Dermis microvascular lymphatic vessel endothelial cell (primary cell): ENCODE results near the gene RUBCNL. TPM values are rescaled to one million over a fixed set of nuclear protein-coding genes. Genes with fewer than 3 reads are reported as not detected.
A peak's percentile ranks its signal among the peaks of the same experiment; 100 is the strongest.
"Not testable (repeated sequence)": the region's sequence is repeated elsewhere in the genome, so short reads cannot be mapped to it uniquely, and the experiment has no call there.

ENCODE experiments used
- DNase-seq, 2 donors: peaks; one replicate each; pipeline versions ENCODE4 v3.0.0 to v3.0.0-alpha.2; 2010; ENCODE audit warnings: low read depth in 2 of 2
- total RNA-seq: library from RNA; depleted of rRNA; stranded (reverse); fragments of >200 nt; gene quantifications from 2 replicates; pipeline ENCODE4 v1.2.1, GENCODE V29; 2014

The RUBCNL gene
- total RNA-seq, 1 donor from 2014 or later, result under 0.01 TPM

- DNase-seq, result no peak
These were observed 9.5 kb downstream of the RUBCNL start for GRCh38 chr13:46377554-46377953.

DNA sequence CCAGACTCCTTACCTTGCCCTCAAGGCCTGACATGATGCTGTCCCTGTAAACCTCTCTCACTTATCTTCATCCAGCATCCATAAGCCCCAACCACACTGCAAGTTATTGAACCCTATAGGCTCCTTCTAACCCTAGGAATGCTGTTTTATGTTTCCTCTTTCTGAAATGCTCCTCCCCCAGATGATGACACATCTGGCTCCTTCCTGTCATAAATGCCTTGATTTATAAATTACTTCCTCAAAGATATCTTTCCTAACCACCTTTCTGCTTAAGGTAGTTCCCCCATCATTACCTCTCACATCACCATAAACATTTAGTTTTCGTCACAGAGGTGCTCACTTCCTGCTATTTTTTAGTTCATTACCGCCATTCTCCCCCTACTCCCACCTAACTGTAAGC is 12.3 kb downstream of the RUBCNL start:
- DNase-seq, result no peak

- no peak for DNase-seq
These were observed 13.4 kb downstream of the RUBCNL start for GRCh38 chr13:46373623-46374022.

DNA sequence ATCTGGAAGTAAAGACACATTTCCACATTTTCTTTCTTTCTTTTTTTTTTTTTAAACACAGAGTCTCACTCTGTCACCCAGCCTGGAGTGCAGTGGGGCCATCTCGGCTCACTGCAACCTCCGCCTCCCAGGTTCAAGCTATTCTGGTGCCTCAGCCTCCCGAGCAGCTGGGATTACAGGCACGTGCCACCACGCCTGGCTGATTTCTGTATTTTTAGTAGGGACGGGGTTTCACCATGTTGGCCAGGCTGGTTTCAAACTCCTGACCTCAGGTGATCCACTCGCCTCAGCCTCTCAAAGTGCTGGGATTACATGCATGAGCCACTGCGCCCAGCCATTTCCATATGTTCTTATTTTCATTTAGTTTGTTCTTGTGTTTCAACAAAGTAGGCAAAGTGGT is 14.1 kb downstream of the RUBCNL start:
- DNase-seq, result not testable (repeated sequence)

GRCh38 chr13:46372071-46372470 is 15.0 kb downstream of the RUBCNL start:
- no peak for DNase-seq

- peak in 1 of 2 donors; percentile 17 for DNase-seq
These were observed 17.4 kb downstream of the RUBCNL start for GRCh38 chr13:46369506-46370277.

GRCh38 chr13:46367617-46368327 is 19.3 kb downstream of the RUBCNL start:
- no peak for DNase-seq

GRCh38 chr13:46361276-46361934 is 25.6 kb downstream of the RUBCNL start:
- DNase-seq, result no peak

DNA sequence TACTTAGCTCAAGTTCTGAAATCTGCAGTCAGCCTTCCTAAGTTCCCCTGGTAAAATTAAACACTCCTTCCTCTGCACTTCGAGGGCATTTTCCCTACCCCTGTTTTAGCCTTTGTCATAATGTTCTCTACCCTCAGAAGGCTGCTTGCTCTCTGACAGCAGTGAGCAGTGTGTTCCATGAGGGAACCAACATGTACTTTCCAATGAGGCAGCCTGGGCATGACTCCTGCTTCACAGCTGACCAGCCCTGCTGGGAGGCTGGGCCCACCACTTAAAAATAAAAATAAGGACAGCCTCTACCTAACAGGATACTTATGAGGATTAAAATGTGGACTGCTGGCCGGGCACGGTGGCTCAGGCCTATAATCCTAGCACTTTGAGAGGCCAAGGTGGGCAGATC is 26.4 kb downstream of the RUBCNL start:
- DNase-seq, result no peak

DNA sequence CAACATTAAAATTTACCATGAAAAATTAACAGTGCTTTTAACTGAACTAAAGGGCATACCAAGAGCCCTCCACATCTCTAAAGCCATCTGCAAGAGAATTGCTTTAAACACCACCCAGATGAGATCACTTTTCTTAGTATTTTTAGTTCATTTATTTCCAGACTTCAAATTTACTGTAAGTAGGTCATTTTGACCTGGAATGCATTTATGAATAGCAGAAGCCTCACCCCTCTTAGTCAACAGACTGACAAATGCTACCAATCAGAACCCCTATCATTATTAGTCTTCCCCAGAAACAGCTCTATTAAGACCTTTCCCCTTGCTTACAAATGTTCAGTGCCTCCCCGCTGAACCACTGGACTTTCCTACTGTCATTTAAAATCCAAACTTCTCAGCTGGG is 27.3 kb downstream of the RUBCNL start:
- no peak for DNase-seq

DNA sequence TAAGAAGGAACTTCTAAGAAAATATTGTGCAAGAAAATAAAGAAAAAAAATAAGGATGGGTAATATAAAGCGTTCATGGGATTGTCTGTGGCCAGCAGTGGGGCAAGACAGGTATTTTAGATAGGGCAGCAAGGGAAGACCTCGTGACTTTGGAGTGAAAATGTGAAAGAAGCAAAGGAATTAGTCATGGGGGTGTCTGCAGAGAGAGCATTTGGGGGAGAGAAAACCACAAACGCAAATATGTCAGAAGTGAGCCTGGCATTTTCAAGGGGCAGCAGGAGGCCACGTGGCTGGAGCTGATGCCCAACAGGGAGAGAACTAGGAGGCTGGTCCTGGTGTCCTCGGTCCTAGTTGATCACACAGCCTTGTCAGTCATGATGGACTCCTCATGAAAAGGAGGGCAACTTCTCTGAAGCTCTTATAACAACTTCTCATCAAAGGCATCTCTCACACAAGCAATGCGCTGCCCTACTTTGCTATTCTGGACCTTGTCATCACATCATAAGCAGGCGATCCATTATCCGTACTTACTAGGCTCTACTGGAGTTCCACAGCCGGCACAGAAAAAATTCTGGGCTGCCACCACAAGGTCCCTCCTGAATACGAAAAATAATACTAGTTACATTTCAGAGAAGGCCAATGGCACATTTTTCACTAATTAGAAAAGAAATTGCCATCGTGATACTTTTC is 31.0 kb downstream of the RUBCNL start:
- no peak for DNase-seq

GRCh38 chr13:46355088-46355468 is 32.0 kb downstream of the RUBCNL start:
- no peak for DNase-seq

GRCh38 chr13:46354156-46355087 is 32.6 kb downstream of the RUBCNL start:
- peak in 1 of 2 donors; percentile 87 for DNase-seq

DNA sequence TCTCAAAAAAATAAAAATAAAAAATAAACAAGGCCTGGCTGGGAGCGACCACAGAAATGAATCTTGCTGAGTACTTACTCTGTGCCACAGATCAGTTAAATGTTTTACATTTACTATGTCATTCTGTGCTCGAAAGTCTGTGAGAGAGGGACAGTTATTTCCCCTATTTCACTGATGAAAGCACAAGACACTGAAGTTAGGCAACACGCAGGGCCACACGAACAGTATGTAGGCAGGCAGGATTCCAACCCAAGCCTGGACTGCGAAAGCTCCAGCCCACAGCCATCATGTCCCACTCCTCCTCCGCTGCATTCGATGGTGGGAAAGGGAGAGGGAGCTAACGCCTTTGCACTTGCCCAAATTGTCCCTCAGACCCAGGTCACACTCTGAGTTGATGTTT is 34.2 kb downstream of the RUBCNL start:
- no peak for DNase-seq

GRCh38 chr13:46350003-46350402 is 37.0 kb downstream of the RUBCNL start:
- DNase-seq, result no peak

DNA sequence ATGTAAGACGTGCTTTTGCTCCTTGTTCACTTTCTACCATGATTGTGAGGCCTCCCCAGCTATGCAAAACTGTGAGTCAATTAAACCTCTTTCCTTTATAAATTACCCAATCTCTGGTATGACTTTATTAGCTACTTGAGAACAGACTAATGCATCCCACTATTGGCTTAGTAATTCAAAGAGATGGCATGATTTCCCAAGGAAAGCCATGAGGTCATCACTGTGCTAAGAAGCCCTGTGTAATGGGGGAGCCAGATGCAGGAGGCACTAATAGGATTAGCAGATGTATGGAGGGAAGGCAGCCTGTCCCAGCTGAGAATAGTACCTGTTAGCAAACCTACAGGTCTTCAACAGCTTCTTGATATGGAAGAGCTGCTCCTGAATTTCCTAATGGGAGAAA is 38.1 kb downstream of the RUBCNL start:
- no peak for DNase-seq

DNA sequence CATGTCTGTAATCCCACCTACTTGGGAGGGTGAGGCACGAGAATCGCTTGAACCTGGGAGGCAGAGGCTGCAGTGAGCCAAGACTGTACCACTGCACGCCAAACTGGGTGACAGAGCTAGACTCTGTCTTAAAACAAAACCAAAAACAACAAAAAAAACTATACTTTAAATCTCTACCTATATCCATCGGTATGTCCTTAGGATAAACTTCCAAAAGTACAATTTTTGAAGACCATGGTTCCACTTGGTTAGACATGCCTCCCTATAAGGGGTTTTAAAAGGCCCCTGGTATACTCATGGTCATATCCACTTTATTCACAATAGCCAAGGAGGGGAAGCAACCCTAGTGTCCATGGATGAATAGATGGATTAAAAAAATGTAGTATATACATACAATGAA is 39.8 kb downstream of the RUBCNL start:
- DNase-seq, result no peak

DNA sequence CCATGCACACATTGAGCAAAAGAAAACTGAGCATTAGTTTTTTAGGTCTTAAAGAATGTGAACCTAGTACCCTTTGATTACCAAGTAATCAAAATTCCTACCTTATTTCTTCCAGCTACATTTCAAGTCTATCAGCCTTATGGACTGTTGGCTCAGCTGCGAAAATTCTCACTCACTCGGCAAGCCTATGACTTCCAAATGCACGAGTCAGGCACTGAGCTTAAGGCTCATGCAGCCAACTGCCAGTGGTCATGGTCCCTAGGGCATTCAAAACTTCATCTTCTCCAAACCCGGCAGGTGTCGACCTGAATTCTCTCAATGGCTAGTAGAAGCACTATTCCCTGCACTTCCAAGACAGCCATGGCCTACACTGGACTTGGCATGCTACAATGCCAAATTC is 41.2 kb downstream of the RUBCNL start:
- no peak for DNase-seq

DNA sequence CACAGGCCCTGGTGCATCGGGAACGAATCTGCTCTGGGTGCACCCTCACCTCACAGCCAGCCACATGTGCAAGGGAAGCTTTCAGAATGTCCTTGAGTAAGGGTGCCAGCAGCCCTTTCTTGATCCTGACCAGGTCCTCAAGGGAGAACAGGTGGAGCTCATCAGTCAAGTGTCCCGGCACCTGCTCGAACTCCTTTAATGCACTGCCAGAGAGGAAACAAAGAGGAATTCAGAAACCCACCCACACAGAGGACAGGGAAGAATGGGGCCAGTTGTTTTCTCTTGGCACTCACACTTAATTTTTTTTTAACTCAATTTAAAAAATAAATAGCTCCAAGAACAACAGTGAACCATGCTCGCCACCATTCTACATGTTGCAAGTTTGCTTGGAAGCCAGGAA is 41.7 kb downstream of the RUBCNL start:
- DNase-seq, result no peak

GRCh38 chr13:46343279-46343994 is 43.6 kb downstream of the RUBCNL start:
- DNase-seq, result no peak
